ENCODE measurements around the gene PNLIPRP2.
A peak's percentile ranks its signal among the peaks of the same experiment; 100 is the strongest.

The PNLIPRP2 gene

GRCh38 chr10:116634126-116634975 is 13.6 kb downstream of the PNLIPRP2 start:
- Histone ChIP-seq H3K18ac (ENCODE audit: low read depth in 1 of 2, low read length in 2 of 2) (no peak overlapping the region), H3K27me3 (ENCODE audit: control insufficient read depth in 1 of 2, insufficient read depth in 1 of 2, low read length in 2 of 2) (peaks cover 11 to 12% of the 10 kb centered on the region in 2 experiments), H2BK120ac (ENCODE audit: low read depth, low read length) (no peak overlapping the region), H2BK15ac (ENCODE audit: low read depth, poor library complexity, severe bottlenecking) (no peak overlapping the region), H2AK5ac (ENCODE audit: low read length, severe bottlenecking) (no peak overlapping the region), H3K4me1 (ENCODE audit: control insufficient read depth, insufficient read depth, low read depth, low read length) (no peaks in the 10 kb centered on the region), H3K36me3 (ENCODE audit: control insufficient read depth in 1 of 2, insufficient read depth in 2 of 2, low read depth in 1 of 2, low read length in 2 of 2) (no peaks in the 10 kb centered on the region), H2BK5ac (ENCODE audit: low read depth, low read length, poor library complexity, severe bottlenecking) (no peak overlapping the region), H3K79me1 (replicated peaks; ENCODE audit: low read length, poor library complexity, severe bottlenecking) (no peaks in the 10 kb centered on the region), H3K14ac (ENCODE audit: low read length in 2 of 2) (no peak overlapping the region), H2BK12ac (ENCODE audit: low read length in 2 of 2) (no peak overlapping the region), H3K4ac (ENCODE audit: low read depth in 1 of 2, low read length in 2 of 2) (no peak overlapping the region), H3K27ac (ENCODE audit: low read length, poor library complexity, severe bottlenecking) (no peak overlapping the region), H2AFZ (ENCODE audit: low read depth, low read length) (no peak overlapping the region), H4K8ac (ENCODE audit: low read length) (no peak overlapping the region), H3K23ac (ENCODE audit: low read length in 2 of 2) (no peak overlapping the region), H3K9ac (ENCODE audit: low read length) (no peak overlapping the region), H3K4me2 (ENCODE audit: low read length, poor library complexity, severe bottlenecking) (no peak overlapping the region), H3K4me3 (ENCODE audit: insufficient read depth in 1 of 2, low read depth in 1 of 2, low read length in 2 of 2) (no peak overlapping the region), H4K91ac (ENCODE audit: low read length) (no peak overlapping the region), H3K9me3 (ENCODE audit: control insufficient read depth, low read length) (no peaks in the 10 kb centered on the region)
- no peak for DNase-seq
- 79% methylated on average over 11 of the region's 11 CpGs for WGBS

DNA sequence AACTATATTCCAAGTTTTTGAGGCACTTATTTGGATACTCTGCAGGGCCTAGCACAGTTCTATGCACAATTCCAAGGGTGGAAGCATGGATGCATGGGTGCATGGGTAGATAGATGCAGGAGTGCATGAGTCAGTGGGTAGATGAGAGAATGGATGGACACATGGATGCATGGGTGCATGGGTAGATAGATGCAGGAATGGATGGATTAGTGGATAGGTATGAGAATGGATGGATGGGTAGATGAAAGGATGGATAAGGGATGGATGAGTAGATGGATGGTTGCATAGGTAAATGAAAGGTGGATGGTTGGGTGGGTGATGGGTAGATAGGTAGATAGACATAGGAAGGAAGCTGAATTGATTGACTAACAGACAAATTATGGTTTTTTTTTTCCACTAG is 15.6 kb downstream of the PNLIPRP2 start:
- H3K27ac ChIP-seq (ENCODE audit: low read length, poor library complexity, severe bottlenecking) = no peak overlapping the region
- no peak overlapping the region for H3K18ac ChIP-seq (ENCODE audit: low read depth in 1 of 2, low read length in 2 of 2)
- no peak overlapping the region for H3K4ac ChIP-seq (ENCODE audit: low read depth in 1 of 2, low read length in 2 of 2)
- H3K23ac ChIP-seq (ENCODE audit: low read length in 2 of 2) = no peak overlapping the region
- H2BK120ac ChIP-seq (ENCODE audit: low read depth, low read length) = no peak overlapping the region
- H4K91ac ChIP-seq (ENCODE audit: low read length) = peak overlapping the region; percentile 21
- no peak overlapping the region for H3K14ac ChIP-seq (ENCODE audit: low read length in 2 of 2)
- no peaks in the 10 kb centered on the region for H3K4me1 ChIP-seq (ENCODE audit: control insufficient read depth, insufficient read depth, low read depth, low read length)
- no peak overlapping the region for H2BK12ac ChIP-seq (ENCODE audit: low read length in 2 of 2)
- no peak overlapping the region for H2AK5ac ChIP-seq (ENCODE audit: low read length, severe bottlenecking)
- H3K27me3 ChIP-seq (ENCODE audit: control insufficient read depth in 1 of 2, insufficient read depth in 1 of 2, low read length in 2 of 2) = peaks cover 4 to 5% of the 10 kb centered on the region in 2 experiments
- H2BK15ac ChIP-seq (ENCODE audit: low read depth, poor library complexity, severe bottlenecking) = no peak overlapping the region
- no peak overlapping the region for H2AFZ ChIP-seq (ENCODE audit: low read depth, low read length)
- H3K79me1 ChIP-seq (replicated peaks; ENCODE audit: low read length, poor library complexity, severe bottlenecking) = no peaks in the 10 kb centered on the region
- H3K9me3 ChIP-seq (ENCODE audit: control insufficient read depth, low read length) = no peaks in the 10 kb centered on the region
- H3K36me3 ChIP-seq (ENCODE audit: control insufficient read depth in 1 of 2, insufficient read depth in 2 of 2, low read depth in 1 of 2, low read length in 2 of 2) = no peaks in the 10 kb centered on the region
- H3K9ac ChIP-seq (ENCODE audit: low read length) = no peak overlapping the region
- no peak overlapping the region for H2BK5ac ChIP-seq (ENCODE audit: low read depth, low read length, poor library complexity, severe bottlenecking)
- H3K4me2 ChIP-seq (ENCODE audit: low read length, poor library complexity, severe bottlenecking) = no peak overlapping the region
- H3K4me3 ChIP-seq (ENCODE audit: insufficient read depth in 1 of 2, low read depth in 1 of 2, low read length in 2 of 2) = no peak overlapping the region
- no peak overlapping the region for H4K8ac ChIP-seq (ENCODE audit: low read length)
- DNase-seq = no peak

GRCh38 chr10:116636976-116637375 is 16.2 kb downstream of the PNLIPRP2 start:
- Histone ChIP-seq H3K9me3 (ENCODE audit: control insufficient read depth, low read length) (no peaks in the 10 kb centered on the region), H3K27ac (ENCODE audit: low read length, poor library complexity, severe bottlenecking) (no peak overlapping the region), H3K4ac (ENCODE audit: low read depth in 1 of 2, low read length in 2 of 2) (no peak overlapping the region), H4K8ac (ENCODE audit: low read length) (no peak overlapping the region), H3K9ac (ENCODE audit: low read length) (no peak overlapping the region), H3K4me3 (ENCODE audit: insufficient read depth in 1 of 2, low read depth in 1 of 2, low read length in 2 of 2) (no peak overlapping the region), H3K14ac (ENCODE audit: low read length in 2 of 2) (no peak overlapping the region), H3K36me3 (ENCODE audit: control insufficient read depth in 1 of 2, insufficient read depth in 2 of 2, low read depth in 1 of 2, low read length in 2 of 2) (no peaks in the 10 kb centered on the region), H2BK12ac (ENCODE audit: low read length in 2 of 2) (no peak overlapping the region), H2BK15ac (ENCODE audit: low read depth, poor library complexity, severe bottlenecking) (no peak overlapping the region), H3K4me1 (ENCODE audit: control insufficient read depth, insufficient read depth, low read depth, low read length) (no peaks in the 10 kb centered on the region), H3K18ac (ENCODE audit: low read depth in 1 of 2, low read length in 2 of 2) (no peak overlapping the region), H4K91ac (ENCODE audit: low read length) (no peak overlapping the region), H2AK5ac (ENCODE audit: low read length, severe bottlenecking) (no peak overlapping the region), H3K79me1 (replicated peaks; ENCODE audit: low read length, poor library complexity, severe bottlenecking) (no peaks in the 10 kb centered on the region), H2AFZ (ENCODE audit: low read depth, low read length) (no peak overlapping the region), H2BK5ac (ENCODE audit: low read depth, low read length, poor library complexity, severe bottlenecking) (no peak overlapping the region), H3K4me2 (ENCODE audit: low read length, poor library complexity, severe bottlenecking) (no peak overlapping the region), H2BK120ac (ENCODE audit: low read depth, low read length) (no peak overlapping the region), H3K23ac (ENCODE audit: low read length in 2 of 2) (no peak overlapping the region), H3K27me3 (ENCODE audit: control insufficient read depth in 1 of 2, insufficient read depth in 1 of 2, low read length in 2 of 2) (peaks cover 4 to 9% of the 10 kb centered on the region in 2 experiments)
- no peak for DNase-seq
- no CpG with 5 or more reads among the region's 2 CpGs for WGBS

DNA sequence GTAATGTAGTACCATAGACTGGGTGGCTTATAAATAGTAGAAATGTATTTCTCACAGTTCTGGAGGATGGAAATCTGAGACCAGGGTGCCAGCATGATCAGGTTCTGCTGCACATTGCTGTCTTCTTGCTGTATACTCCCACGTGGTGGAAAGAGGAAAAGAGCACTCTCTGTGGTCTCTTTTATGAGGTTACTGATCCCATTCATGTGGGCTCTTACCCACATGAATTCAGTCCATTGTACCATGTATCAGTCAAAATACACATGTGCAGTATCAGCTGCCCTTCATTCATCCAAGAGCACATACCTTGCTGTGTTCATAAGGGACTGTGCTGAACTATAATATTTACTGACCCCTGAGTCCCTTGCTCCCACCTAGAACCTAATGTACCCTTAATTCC is 17.1 kb downstream of the PNLIPRP2 start:
- H3K27me3 ChIP-seq (ENCODE audit: control insufficient read depth in 1 of 2, insufficient read depth in 1 of 2, low read length in 2 of 2) = peaks cover 4 to 12% of the 10 kb centered on the region in 2 experiments
- no peaks in the 10 kb centered on the region for H3K36me3 ChIP-seq (ENCODE audit: control insufficient read depth in 1 of 2, insufficient read depth in 2 of 2, low read depth in 1 of 2, low read length in 2 of 2)
- H2BK5ac ChIP-seq (ENCODE audit: low read depth, low read length, poor library complexity, severe bottlenecking) = no peak overlapping the region
- H3K14ac ChIP-seq (ENCODE audit: low read length in 2 of 2) = no peak overlapping the region
- no peak overlapping the region for H3K4me2 ChIP-seq (ENCODE audit: low read length, poor library complexity, severe bottlenecking)
- H2BK15ac ChIP-seq (ENCODE audit: low read depth, poor library complexity, severe bottlenecking) = no peak overlapping the region
- DNase-seq = no peak
- H3K9me3 ChIP-seq (ENCODE audit: control insufficient read depth, low read length) = no peaks in the 10 kb centered on the region
- H4K8ac ChIP-seq (ENCODE audit: low read length) = no peak overlapping the region
- H2BK12ac ChIP-seq (ENCODE audit: low read length in 2 of 2) = no peak overlapping the region
- no peak overlapping the region for H4K91ac ChIP-seq (ENCODE audit: low read length)
- no peak overlapping the region for H3K4ac ChIP-seq (ENCODE audit: low read depth in 1 of 2, low read length in 2 of 2)
- no peak overlapping the region for H2AFZ ChIP-seq (ENCODE audit: low read depth, low read length)
- H2BK120ac ChIP-seq (ENCODE audit: low read depth, low read length) = no peak overlapping the region
- WGBS = 12% methylated on average over 1 of the region's 1 CpG
- no peak overlapping the region for H2AK5ac ChIP-seq (ENCODE audit: low read length, severe bottlenecking)
- no peak overlapping the region for H3K18ac ChIP-seq (ENCODE audit: low read depth in 1 of 2, low read length in 2 of 2)
- H3K23ac ChIP-seq (ENCODE audit: low read length in 2 of 2) = no peak overlapping the region
- H3K4me1 ChIP-seq (ENCODE audit: control insufficient read depth, insufficient read depth, low read depth, low read length) = no peaks in the 10 kb centered on the region
- no peak overlapping the region for H3K27ac ChIP-seq (ENCODE audit: low read length, poor library complexity, severe bottlenecking)
- H3K4me3 ChIP-seq (ENCODE audit: insufficient read depth in 1 of 2, low read depth in 1 of 2, low read length in 2 of 2) = no peak overlapping the region
- H3K9ac ChIP-seq (ENCODE audit: low read length) = no peak overlapping the region
- H3K79me1 ChIP-seq (replicated peaks; ENCODE audit: low read length, poor library complexity, severe bottlenecking) = no peaks in the 10 kb centered on the region
